Brain microvascular endothelial cell (primary cell): ENCODE data around the gene RIOX2.

Source experiments
- DNase-seq: peaks from one replicate; pipeline ENCODE4 v3.0.0-alpha.2; 2020
- H3K27ac ChIP-seq: fragments of 250-450 bp; sonication (Bioruptor Pico); 2 replicates; pipeline ENCODE4 v1.5.1; 2020; ENCODE audit warnings: mild to moderate bottlenecking, moderate library complexity
- H3K27me3 ChIP-seq: fragments of 250-450 bp; sonication (Bioruptor Pico); replicated peaks from 2 replicates; pipeline ENCODE4 v1.5.1; 2020; ENCODE audit warnings: mild to moderate bottlenecking
- H3K36me3 ChIP-seq: fragments of 250-450 bp; sonication (Bioruptor Pico); replicated peaks from 2 replicates; pipeline ENCODE4 v1.5.1; 2020; ENCODE audit warnings: mild to moderate bottlenecking
- H3K4me3 ChIP-seq: 2 replicates; pipeline ENCODE4 v1.5.1; 2011; ENCODE audit warnings: low read depth, mild to moderate bottlenecking, control low read depth, low read length, moderate library complexity
- in situ Hi-C: cut with HindIII; loops from 2 replicates; pipeline ENCODE4 v1.10.0; 2017; ENCODE audit warnings: low sequenced_read_pairs, low pct_ligation_motif_present
- TF ChIP-seq, protein P1 (sequence below): IDR thresholded peaks from 2 replicates; pipeline ENCODE4 v1.5.1; 2011; ENCODE audit warnings: low read depth, mild to moderate bottlenecking, moderate library complexity, low read length, control low read depth, inconsistent platforms; ENCODE audit errors: missing control alignments

Gene RIOX2

DNA sequence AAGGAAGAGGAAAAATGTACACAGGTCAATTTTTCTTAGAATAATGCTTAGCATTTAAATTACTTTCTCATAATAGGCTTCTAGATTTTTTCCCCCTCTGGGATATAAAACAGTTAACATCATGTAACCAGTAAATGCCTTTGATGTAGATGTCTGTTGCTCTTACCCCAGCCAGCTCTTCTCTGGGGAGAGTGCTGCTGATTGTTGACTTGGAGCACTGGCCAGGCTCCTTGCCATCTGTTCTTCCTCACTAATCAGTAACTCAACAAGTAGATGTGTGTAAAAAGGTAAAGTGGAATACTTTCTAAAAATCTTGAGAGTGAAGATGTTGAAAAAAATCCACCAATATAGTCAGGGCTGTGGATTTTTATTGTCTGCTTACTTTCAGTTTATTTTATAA lies 42.2 kb downstream of the RIOX2 start:
- no peak overlapping the region for H3K4me3 ChIP-seq
- no peaks in the 10 kb centered on the region for H3K27me3 ChIP-seq
- in situ Hi-C loops, result no loop called here
- no peak overlapping the region for H3K27ac ChIP-seq
- no peaks in the 10 kb centered on the region for H3K36me3 ChIP-seq
- DNase-seq, result no peak
- TF ChIP-seq, protein P1, sequence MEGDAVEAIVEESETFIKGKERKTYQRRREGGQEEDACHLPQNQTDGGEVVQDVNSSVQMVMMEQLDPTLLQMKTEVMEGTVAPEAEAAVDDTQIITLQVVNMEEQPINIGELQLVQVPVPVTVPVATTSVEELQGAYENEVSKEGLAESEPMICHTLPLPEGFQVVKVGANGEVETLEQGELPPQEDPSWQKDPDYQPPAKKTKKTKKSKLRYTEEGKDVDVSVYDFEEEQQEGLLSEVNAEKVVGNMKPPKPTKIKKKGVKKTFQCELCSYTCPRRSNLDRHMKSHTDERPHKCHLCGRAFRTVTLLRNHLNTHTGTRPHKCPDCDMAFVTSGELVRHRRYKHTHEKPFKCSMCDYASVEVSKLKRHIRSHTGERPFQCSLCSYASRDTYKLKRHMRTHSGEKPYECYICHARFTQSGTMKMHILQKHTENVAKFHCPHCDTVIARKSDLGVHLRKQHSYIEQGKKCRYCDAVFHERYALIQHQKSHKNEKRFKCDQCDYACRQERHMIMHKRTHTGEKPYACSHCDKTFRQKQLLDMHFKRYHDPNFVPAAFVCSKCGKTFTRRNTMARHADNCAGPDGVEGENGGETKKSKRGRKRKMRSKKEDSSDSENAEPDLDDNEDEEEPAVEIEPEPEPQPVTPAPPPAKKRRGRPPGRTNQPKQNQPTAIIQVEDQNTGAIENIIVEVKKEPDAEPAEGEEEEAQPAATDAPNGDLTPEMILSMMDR, result no peak

DNA sequence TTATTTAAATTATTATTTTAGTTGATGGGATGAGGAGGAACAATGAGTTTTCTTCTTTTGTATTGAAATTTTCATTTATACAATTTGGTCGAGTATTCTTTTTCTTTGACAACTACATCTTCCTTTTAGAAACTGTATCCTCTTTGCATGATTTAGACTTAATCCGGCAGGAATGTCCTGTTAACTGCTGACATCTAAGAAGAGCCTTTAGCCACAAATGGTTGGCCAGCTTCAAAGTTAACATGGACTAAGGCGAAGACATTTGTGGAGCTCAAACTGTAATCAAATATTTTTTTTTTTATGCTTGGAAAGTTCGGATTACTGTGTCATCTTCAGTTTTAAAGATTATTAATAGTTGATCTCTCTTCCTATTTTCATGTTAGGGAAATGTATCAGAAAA lies 43.2 kb downstream of the RIOX2 start:
- Histone ChIP-seq H3K4me3 (no peak overlapping the region), H3K27ac (no peak overlapping the region), H3K36me3 (no peaks in the 10 kb centered on the region), H3K27me3 (no peaks in the 10 kb centered on the region)
- TF ChIP-seq, protein P1, result no peak
- DNase-seq, result no peak
- in situ Hi-C loops, result no loop called here

DNA sequence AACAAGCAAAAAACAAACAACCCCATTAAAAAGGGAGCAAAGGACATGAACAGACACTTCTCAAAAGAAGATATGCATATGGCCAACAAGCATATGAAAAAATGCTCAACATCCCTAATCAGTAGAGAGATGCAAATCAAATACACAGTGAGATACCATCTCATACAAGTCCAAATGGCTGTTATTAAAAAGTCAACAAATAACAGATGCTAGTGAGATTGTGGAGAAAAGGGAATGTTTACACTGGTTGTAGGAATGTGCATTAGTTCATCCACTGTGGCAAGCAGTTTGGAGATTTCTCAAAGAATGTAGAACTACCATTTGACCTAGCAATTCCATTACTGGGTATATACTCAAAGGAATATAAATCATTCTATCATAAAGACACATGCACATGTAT lies 44.5 kb downstream of the RIOX2 start:
- DNase-seq, result peak; percentile 24
- in situ Hi-C loops, result no loop called here
- no peaks in the 10 kb centered on the region for H3K27me3 ChIP-seq
- H3K36me3 ChIP-seq, result no peaks in the 10 kb centered on the region
- H3K27ac ChIP-seq, result no peak overlapping the region
- TF ChIP-seq, protein P1, result no peak
- no peak overlapping the region for H3K4me3 ChIP-seq

DNA sequence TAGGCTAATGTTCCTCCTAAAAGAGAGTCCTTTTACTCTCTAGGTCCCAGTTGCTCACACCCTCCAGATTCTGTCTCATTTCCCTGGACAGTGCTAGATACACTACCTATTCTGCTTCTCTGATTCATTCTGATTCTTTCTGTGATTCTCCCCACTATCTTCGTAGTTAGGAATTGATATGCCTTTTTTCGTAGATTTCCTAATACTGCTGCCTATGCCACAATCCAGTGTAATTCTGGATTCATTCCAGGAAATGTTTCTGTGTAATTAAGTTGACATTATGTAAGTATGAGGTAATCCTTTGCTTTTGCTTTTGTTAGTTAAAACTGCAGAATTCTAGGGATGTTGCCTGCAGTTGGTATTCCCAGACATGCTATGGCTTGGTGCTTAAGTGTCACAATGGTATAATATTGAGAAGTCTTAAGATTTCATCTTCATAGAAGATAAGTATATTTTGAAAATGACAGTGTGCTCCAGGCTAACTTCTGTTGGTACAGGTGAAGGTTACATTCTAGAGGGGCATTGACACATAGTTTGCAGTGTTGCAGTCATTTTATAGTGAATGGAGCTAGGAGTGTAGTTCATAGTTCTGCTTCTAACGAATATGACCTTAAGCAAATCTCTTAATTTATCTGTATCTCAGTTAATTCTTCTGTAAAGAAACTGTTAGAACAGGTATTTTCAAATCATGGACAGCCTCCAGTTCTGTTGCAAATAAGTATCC lies 54.3 kb downstream of the RIOX2 start:
- Histone ChIP-seq H3K27me3 (no peaks in the 10 kb centered on the region), H3K36me3 (no peaks in the 10 kb centered on the region), H3K27ac (no peak overlapping the region), H3K4me3 (no peak overlapping the region)
- DNase-seq, result no peak
- TF ChIP-seq, protein P1, result no peak
- in situ Hi-C loops, result no loop called here

DNA sequence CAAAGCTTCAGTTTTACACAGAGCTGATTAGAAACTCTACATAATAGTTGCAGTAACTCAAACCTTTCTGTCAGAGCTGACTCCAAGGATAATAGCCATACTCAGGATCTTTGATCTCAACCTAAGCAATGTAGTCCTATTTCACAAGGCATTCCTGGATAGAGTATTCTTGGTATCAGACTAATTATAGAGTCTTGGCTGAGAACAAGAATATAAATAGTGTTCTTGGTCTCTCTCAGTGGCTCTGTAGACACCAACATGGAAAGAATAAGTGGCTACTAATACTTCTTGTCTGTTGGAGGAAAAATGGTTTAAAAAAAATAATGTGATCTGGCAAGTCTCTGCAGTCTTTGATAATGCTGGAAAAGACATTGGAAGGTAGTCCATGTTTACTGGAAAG lies 55.7 kb downstream of the RIOX2 start:
- no peaks in the 10 kb centered on the region for H3K36me3 ChIP-seq
- DNase-seq, result no peak
- TF ChIP-seq, protein P1, result no peak
- in situ Hi-C loops, result no loop called here
- H3K27ac ChIP-seq, result no peak overlapping the region
- H3K4me3 ChIP-seq, result no peak overlapping the region
- H3K27me3 ChIP-seq, result no peaks in the 10 kb centered on the region

DNA sequence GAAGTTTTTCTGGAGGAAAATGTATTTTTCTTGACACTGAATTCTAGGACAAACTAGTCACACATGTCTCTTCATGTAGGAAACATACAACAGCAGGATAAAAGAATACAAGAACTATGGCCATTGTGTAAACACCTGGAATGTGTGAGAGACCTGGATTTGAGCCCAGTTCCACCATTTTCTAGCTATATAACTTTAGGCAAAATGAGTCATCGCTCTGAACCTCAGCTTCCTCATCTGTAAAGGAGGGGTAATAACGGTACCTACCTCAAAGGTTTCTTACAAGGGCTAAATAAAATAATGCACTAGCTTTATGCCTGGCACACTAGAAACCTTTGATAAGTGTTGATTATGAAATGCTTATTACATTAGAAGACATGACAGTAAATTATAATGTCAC lies 57.8 kb downstream of the RIOX2 start:
- H3K4me3 ChIP-seq, result no peak overlapping the region
- H3K36me3 ChIP-seq, result no peaks in the 10 kb centered on the region
- H3K27ac ChIP-seq, result no peak overlapping the region
- in situ Hi-C loops, result no loop called here
- H3K27me3 ChIP-seq, result no peaks in the 10 kb centered on the region
- TF ChIP-seq, protein P1, result no peak
- peak; percentile 10 for DNase-seq
